Measurements from ENCODE around the gene ETAA1. TPM values are rescaled to one million over a fixed set of nuclear protein-coding genes. Genes with fewer than 3 reads are reported as not detected.

The ETAA1 gene
- total RNA-seq, 1 donor from 2014 or later: 12.6 TPM

- H3K4me3 Mint-ChIP-seq: no peak overlapping the region
- no peak for DNase-seq
- intact Hi-C loops (cut with micrococcal nuclease): no loop called here
- H3K9me3 Mint-ChIP-seq: no peaks in the 10 kb centered on the region
- peaks cover 50% of the 10 kb centered on the region for H3K36me3 Mint-ChIP-seq (ENCODE audit: low read depth)
- no peaks in the 10 kb centered on the region for H3K27me3 Mint-ChIP-seq
- POLR2A ChIA-PET: no interaction called here
- no peak overlapping the region for H3K27ac Mint-ChIP-seq
- no peak for TF ChIP-seq CTCF (IDR thresholded peaks at IDR 0.05)
- peaks cover 12% of the 10 kb centered on the region for H3K4me1 Mint-ChIP-seq
- CTCF ChIA-PET: no interaction called here
- ATAC-seq (ENCODE audit: low read depth): no peak
Measured at GRCh38 chr2:67400560-67401485, 3.7 kb downstream of the ETAA1 start.

GRCh38 chr2:67408346-67408745 is 11.2 kb downstream of the ETAA1 start:
- TF ChIP-seq CTCF (IDR thresholded peaks at IDR 0.05): no peak
- intact Hi-C loops (cut with micrococcal nuclease): no loop called here
- H3K4me1 Mint-ChIP-seq: peaks cover 5% of the 10 kb centered on the region
- H3K27ac Mint-ChIP-seq: no peak overlapping the region
- ChIA-PET POLR2A (no interaction called here), CTCF (no interaction called here)
- peaks cover 54% of the 10 kb centered on the region for H3K36me3 Mint-ChIP-seq (ENCODE audit: low read depth)
- H3K27me3 Mint-ChIP-seq: no peaks in the 10 kb centered on the region
- ATAC-seq (ENCODE audit: low read depth): no peak
- H3K9me3 Mint-ChIP-seq: no peaks in the 10 kb centered on the region
- DNase-seq: no peak
- H3K4me3 Mint-ChIP-seq: no peak overlapping the region

GRCh38 chr2:67412424-67412823 is 15.3 kb downstream of the ETAA1 start:
- Mint-ChIP-seq H3K4me3 (no peak overlapping the region), H3K9me3 (no peaks in the 10 kb centered on the region), H3K27me3 (no peaks in the 10 kb centered on the region), H3K36me3 (ENCODE audit: low read depth) (peaks cover 26% of the 10 kb centered on the region), H3K27ac (no peak overlapping the region), H3K4me1 (no peaks in the 10 kb centered on the region)
- ATAC-seq (ENCODE audit: low read depth) (no peak), DNase-seq (no peak)
- TF ChIP-seq CTCF (IDR thresholded peaks at IDR 0.05): no peak
- ChIA-PET POLR2A (no interaction called here), CTCF (no interaction called here)
- intact Hi-C loops (cut with micrococcal nuclease): no loop called here

- Mint-ChIP-seq H3K4me3 (no peak overlapping the region), H3K4me1 (no peaks in the 10 kb centered on the region), H3K36me3 (ENCODE audit: low read depth) (peaks cover 15% of the 10 kb centered on the region), H3K27me3 (no peaks in the 10 kb centered on the region), H3K9me3 (no peaks in the 10 kb centered on the region), H3K27ac (no peak overlapping the region)
- ATAC-seq (ENCODE audit: low read depth) (no peak), DNase-seq (no peak)
- ChIA-PET CTCF (no interaction called here), POLR2A (no interaction called here)
- intact Hi-C loops (cut with micrococcal nuclease): no loop called here
- TF ChIP-seq CTCF (IDR thresholded peaks at IDR 0.05): no peak
Measured at GRCh38 chr2:67414867-67415266, 17.7 kb downstream of the ETAA1 start.

GRCh38 chr2:67416136-67416535 is 19.0 kb downstream of the ETAA1 start:
- H3K27me3 Mint-ChIP-seq: no peaks in the 10 kb centered on the region
- peaks cover 4% of the 10 kb centered on the region for H3K36me3 Mint-ChIP-seq (ENCODE audit: low read depth)
- CTCF ChIA-PET: no interaction called here
- DNase-seq: no peak
- H3K9me3 Mint-ChIP-seq: no peaks in the 10 kb centered on the region
- H3K4me1 Mint-ChIP-seq: no peaks in the 10 kb centered on the region
- no peak for ATAC-seq (ENCODE audit: low read depth)
- intact Hi-C loops (cut with micrococcal nuclease): no loop called here
- no peak overlapping the region for H3K4me3 Mint-ChIP-seq
- no peak for TF ChIP-seq CTCF (IDR thresholded peaks at IDR 0.05)
- H3K27ac Mint-ChIP-seq: no peak overlapping the region
- POLR2A ChIA-PET: no interaction called here

Measured in activated B cell treated with CpG ODN at 0.5 μM for 24 hours (primary cell).